Hematopoietic multipotent progenitor cell treated with erythropoietin and hydrocortisone succinate and interleukin-3 and kit ligand, for 17 days (in vitro differentiated cells): ENCODE results near the gene SIDT2.
"Not testable (repeated sequence)": the region's sequence is repeated elsewhere in the genome, so short reads cannot be mapped to it uniquely, and the experiment has no call there.

Source experiments
- DNase-seq: peaks from one replicate; pipeline ENCODE4 v3.0.0-alpha.2; 2015; ENCODE audit warnings: low spot score

The SIDT2 gene

GRCh38 chr11:117172724-117173421 lies 5.7 kb upstream of the SIDT2 start:
- no peak for DNase-seq

- no peak for DNase-seq
Measured at GRCh38 chr11:117175104-117175503, 3.4 kb upstream of the SIDT2 start.

GRCh38 chr11:117175781-117176180 lies 2.8 kb upstream of the SIDT2 start:
- no peak for DNase-seq

- DNase-seq: no peak
Measured at GRCh38 chr11:117176186-117176585, 2.4 kb upstream of the SIDT2 start.

GRCh38 chr11:117177534-117178209 lies 871 bp upstream of the SIDT2 start:
- DNase-seq: no peak

GRCh38 chr11:117179048-117179999 lies 781 bp downstream of the SIDT2 start:
- peak; percentile 67 for DNase-seq

GRCh38 chr11:117180020-117180419 lies 1.5 kb downstream of the SIDT2 start:
- no peak for DNase-seq

GRCh38 chr11:117180661-117181585 lies 2.4 kb downstream of the SIDT2 start:
- peak; percentile 85 for DNase-seq

GRCh38 chr11:117181586-117182550 lies 3.3 kb downstream of the SIDT2 start:
- DNase-seq: no peak

- no peak for DNase-seq
Measured at GRCh38 chr11:117182551-117182935, 4.0 kb downstream of the SIDT2 start.

- DNase-seq: not testable (repeated sequence)
Measured at GRCh38 chr11:117183178-117183577, 4.6 kb downstream of the SIDT2 start.

- no peak for DNase-seq
Measured at GRCh38 chr11:117183724-117184349, 5.3 kb downstream of the SIDT2 start.

GRCh38 chr11:117185736-117186430 lies 7.3 kb downstream of the SIDT2 start:
- no peak for DNase-seq

- no peak for DNase-seq
Measured at GRCh38 chr11:117186431-117186761, 7.9 kb downstream of the SIDT2 start.

GRCh38 chr11:117187007-117187406 lies 8.5 kb downstream of the SIDT2 start:
- DNase-seq: no peak

GRCh38 chr11:117187428-117187798 lies 8.9 kb downstream of the SIDT2 start:
- no peak for DNase-seq

- no peak for DNase-seq
Measured at GRCh38 chr11:117187799-117188481, 9.4 kb downstream of the SIDT2 start.

GRCh38 chr11:117188620-117189081 lies 10.1 kb downstream of the SIDT2 start:
- DNase-seq: no peak
